LNCAP (cell line): Measurements from ENCODE around the gene WIZ.

Source experiments
- CTCF ChIP-seq: fragments of 450-650 bp; IDR thresholded peaks from 2 replicates; pipeline ENCODE4 v1.5.1; 2017; ENCODE audit warnings: mild to moderate bottlenecking

Gene WIZ

GRCh38 chr19:15398501-15399233, 51.1 kb downstream of the WIZ start:
- no peak for TF ChIP-seq CTCF

GRCh38 chr19:15397782-15398181, 52.0 kb downstream of the WIZ start:
- TF ChIP-seq CTCF = no peak

GRCh38 chr19:15397236-15397635, 52.5 kb downstream of the WIZ start:
- TF ChIP-seq CTCF = no peak

- no peak for TF ChIP-seq CTCF
Measured at GRCh38 chr19:15396436-15396835, 53.3 kb downstream of the WIZ start.

- no peak for TF ChIP-seq CTCF
Measured at GRCh38 chr19:15394426-15394825, 55.3 kb downstream of the WIZ start.

GRCh38 chr19:15393963-15394362, 55.8 kb downstream of the WIZ start:
- no peak for TF ChIP-seq CTCF

GRCh38 chr19:15390814-15391213, 58.9 kb downstream of the WIZ start:
- no peak for TF ChIP-seq CTCF

GRCh38 chr19:15381864-15382263, 67.9 kb downstream of the WIZ start:
- TF ChIP-seq CTCF = no peak
